ENCODE measurements around the gene GNG7.

Gene GNG7

DNA sequence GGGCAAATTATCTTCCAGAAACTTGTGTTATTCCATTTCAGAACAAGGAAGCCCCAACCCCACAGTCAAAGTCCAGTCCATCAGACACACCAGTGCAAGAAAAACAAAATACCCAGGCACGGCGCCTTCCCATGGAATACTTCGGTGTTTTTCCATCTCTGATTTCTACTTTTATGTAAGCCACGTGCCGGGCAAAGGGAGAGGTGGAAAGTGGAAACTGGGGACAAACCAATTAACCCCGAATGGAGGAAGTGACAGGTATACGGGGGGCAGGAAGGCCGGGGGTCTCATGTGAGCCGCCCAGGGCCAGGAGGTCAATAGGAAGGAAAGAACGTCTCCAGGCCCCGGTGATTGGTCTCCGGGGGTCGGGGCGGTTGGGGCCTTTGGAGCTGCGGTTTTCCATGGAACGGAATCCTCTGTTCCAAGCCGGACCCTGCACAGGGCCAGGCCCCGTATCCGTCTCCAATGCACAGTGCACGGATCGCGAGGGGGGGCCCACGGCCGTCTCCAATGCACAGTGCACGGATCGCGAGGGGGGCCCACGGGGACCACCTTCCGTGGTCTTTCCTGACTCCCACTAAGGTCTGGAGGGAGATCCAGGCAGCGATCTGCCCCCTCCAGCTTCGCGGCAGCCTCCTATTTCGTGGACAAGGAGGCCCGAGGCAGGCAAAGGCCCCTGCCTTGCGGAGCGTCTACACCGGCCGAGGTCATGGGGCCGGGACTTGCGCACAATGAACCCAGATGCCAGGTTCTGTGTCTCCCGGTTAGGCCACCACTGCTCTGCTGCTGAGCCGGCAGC is 146.9 kb downstream of the GNG7 start:
- FAIRE-seq = no peak
- DNase-seq (ENCODE audit: insufficient read length) = no peak

GRCh38 chr19:2554856-2555255 is 147.6 kb downstream of the GNG7 start:
- DNase-seq (ENCODE audit: insufficient read length) (no peak), FAIRE-seq (no peak)
- TF ChIP-seq TAF1 (IDR thresholded peaks at IDR 0.05; ENCODE audit: borderline replicate concordance, low read depth, low read length) (no peak), POLR2A (IDR thresholded peaks at IDR 0.05; ENCODE audit: low read depth, low read length) (no peak), POLR2AphosphoS5 (IDR thresholded peaks at IDR 0.05; ENCODE audit: low read depth, low read length) (no peak)

More for the DNA sequence above, 146.9 kb downstream of the GNG7 start:
- TF ChIP-seq TAF1 (IDR thresholded peaks at IDR 0.05; ENCODE audit: borderline replicate concordance, low read depth, low read length) (no peak), POLR2AphosphoS5 (IDR thresholded peaks at IDR 0.05; ENCODE audit: low read depth, low read length) (no peak), POLR2A (IDR thresholded peaks at IDR 0.05; ENCODE audit: low read depth, low read length) (no peak)

DNA sequence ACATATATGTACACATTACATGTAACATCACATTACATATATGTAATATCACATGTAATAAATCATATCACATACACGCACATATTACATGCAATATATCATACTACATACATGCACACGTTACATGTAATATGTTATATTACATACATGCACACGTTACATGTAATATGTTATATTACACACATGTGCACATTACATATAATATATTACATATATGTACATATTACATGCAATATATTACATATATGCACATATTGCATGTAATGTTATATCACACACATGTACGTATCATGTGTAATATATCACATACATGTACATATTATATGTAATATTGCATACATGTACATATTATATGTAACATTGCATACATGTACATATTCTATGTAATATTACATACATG is 149.0 kb downstream of the GNG7 start:
- TF ChIP-seq POLR2AphosphoS5 (IDR thresholded peaks at IDR 0.05; ENCODE audit: low read depth, low read length) = no peak
- TF ChIP-seq POLR2A (IDR thresholded peaks at IDR 0.05; ENCODE audit: low read depth, low read length) = no peak
- no peak for TF ChIP-seq TAF1 (IDR thresholded peaks at IDR 0.05; ENCODE audit: borderline replicate concordance, low read depth, low read length)
- FAIRE-seq = no peak
- DNase-seq (ENCODE audit: insufficient read length) = no peak

DNA sequence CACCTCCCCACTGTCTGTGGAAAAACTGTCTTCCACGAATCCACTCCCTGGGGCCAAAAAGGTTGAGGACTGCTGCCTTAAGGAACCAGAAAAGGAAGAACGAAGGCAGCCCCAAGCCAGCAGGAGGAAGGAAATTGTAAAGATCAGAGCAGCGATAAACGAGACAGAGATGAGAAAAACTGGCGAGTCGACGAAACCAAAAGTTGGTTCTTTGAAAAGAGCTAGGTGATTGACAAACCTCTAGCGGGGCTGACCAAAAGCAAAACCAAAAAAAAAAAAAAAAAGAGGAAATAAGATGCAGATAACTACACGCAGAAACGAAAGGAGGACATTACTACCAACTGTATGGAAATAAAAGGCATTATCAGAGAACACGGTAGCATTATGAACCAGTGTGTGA is 149.6 kb downstream of the GNG7 start:
- no peak for TF ChIP-seq POLR2AphosphoS5 (IDR thresholded peaks at IDR 0.05; ENCODE audit: low read depth, low read length)
- no peak for TF ChIP-seq POLR2A (IDR thresholded peaks at IDR 0.05; ENCODE audit: low read depth, low read length)
- TF ChIP-seq TAF1 (IDR thresholded peaks at IDR 0.05; ENCODE audit: borderline replicate concordance, low read depth, low read length) = no peak
- peak; percentile 91 for FAIRE-seq
- peak; percentile 64 for DNase-seq (ENCODE audit: insufficient read length)

- no peak for FAIRE-seq
- TF ChIP-seq TAF1 (IDR thresholded peaks at IDR 0.05; ENCODE audit: borderline replicate concordance, low read depth, low read length) (no peak), POLR2AphosphoS5 (IDR thresholded peaks at IDR 0.05; ENCODE audit: low read depth, low read length) (no peak), POLR2A (IDR thresholded peaks at IDR 0.05; ENCODE audit: low read depth, low read length) (no peak)
- no peak for DNase-seq (ENCODE audit: insufficient read length)
Observed at GRCh38 chr19:2551864-2552185, 150.7 kb downstream of the GNG7 start.

- FAIRE-seq (no peak), DNase-seq (ENCODE audit: insufficient read length) (no peak)
- TF ChIP-seq POLR2AphosphoS5 (IDR thresholded peaks at IDR 0.05; ENCODE audit: low read depth, low read length) = no peak
- TF ChIP-seq POLR2A (IDR thresholded peaks at IDR 0.05; ENCODE audit: low read depth, low read length) = no peak
- TF ChIP-seq TAF1 (IDR thresholded peaks at IDR 0.05; ENCODE audit: borderline replicate concordance, low read depth, low read length) = no peak
Observed at GRCh38 chr19:2551172-2551863, 151.2 kb downstream of the GNG7 start.

GRCh38 chr19:2550431-2551171 is 151.9 kb downstream of the GNG7 start:
- no peak for TF ChIP-seq POLR2AphosphoS5 (IDR thresholded peaks at IDR 0.05; ENCODE audit: low read depth, low read length)
- TF ChIP-seq POLR2A (IDR thresholded peaks at IDR 0.05; ENCODE audit: low read depth, low read length) = no peak
- no peak for TF ChIP-seq TAF1 (IDR thresholded peaks at IDR 0.05; ENCODE audit: borderline replicate concordance, low read depth, low read length)
- DNase-seq (ENCODE audit: insufficient read length) (no peak), FAIRE-seq (no peak)

DNA sequence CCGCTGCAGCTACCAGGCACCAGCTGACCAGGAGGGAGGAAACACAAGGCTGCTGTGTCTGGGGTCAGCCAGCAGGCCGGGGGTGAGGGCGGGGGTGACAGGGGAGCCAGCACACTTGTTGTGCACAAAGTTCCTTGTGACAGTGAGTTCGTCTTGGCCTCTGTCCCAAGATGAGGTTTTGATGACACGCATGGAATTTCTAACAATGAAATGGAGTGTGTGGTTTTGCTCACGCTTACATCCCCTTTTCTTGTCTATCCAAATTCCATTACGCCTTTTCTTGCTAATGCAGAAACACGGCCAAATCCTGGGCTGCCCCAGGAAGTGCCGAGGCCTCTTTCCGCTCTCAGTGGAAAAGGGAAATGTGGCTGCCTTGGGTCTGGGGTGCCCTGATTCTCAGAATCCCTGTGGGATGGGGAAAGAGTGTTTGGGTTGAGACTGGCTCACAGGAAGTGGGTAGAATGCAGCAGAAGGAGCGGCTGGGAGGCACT is 152.7 kb downstream of the GNG7 start:
- TF ChIP-seq POLR2A (IDR thresholded peaks at IDR 0.05; ENCODE audit: low read depth, low read length) (no peak), POLR2AphosphoS5 (IDR thresholded peaks at IDR 0.05; ENCODE audit: low read depth, low read length) (no peak), TAF1 (IDR thresholded peaks at IDR 0.05; ENCODE audit: borderline replicate concordance, low read depth, low read length) (no peak)
- DNase-seq (ENCODE audit: insufficient read length) = no peak

GRCh38 chr19:2548966-2549365 is 153.5 kb downstream of the GNG7 start:
- DNase-seq (ENCODE audit: insufficient read length) (no peak), FAIRE-seq (no peak)
- TF ChIP-seq POLR2AphosphoS5 (IDR thresholded peaks at IDR 0.05; ENCODE audit: low read depth, low read length) = no peak
- no peak for TF ChIP-seq TAF1 (IDR thresholded peaks at IDR 0.05; ENCODE audit: borderline replicate concordance, low read depth, low read length)
- TF ChIP-seq POLR2A (IDR thresholded peaks at IDR 0.05; ENCODE audit: low read depth, low read length) = no peak

More for the DNA sequence above, 152.7 kb downstream of the GNG7 start:
- FAIRE-seq = no peak

DNA sequence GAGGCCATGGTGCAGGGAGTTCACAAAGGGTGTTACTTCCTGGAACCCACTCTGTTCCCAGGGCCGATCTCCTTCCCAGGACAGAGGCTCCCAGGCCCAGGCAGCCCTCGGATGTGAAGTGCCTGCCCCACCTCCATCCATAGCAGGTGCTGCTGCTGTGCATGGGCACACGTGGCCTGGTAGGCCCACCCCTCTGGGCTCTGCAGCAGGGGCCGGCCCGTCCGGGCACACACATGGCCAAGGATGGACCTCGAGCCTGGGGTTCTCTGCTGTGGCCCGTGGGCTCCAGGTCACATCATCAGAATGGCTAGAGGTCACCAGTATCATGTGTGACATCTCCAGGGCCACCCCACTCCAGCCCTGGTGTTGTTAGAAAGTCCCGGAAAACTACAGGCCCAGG is 154.8 kb downstream of the GNG7 start:
- TF ChIP-seq POLR2A (IDR thresholded peaks at IDR 0.05; ENCODE audit: low read depth, low read length) (no peak), TAF1 (IDR thresholded peaks at IDR 0.05; ENCODE audit: borderline replicate concordance, low read depth, low read length) (no peak), POLR2AphosphoS5 (IDR thresholded peaks at IDR 0.05; ENCODE audit: low read depth, low read length) (no peak)
- DNase-seq (ENCODE audit: insufficient read length) (no peak), FAIRE-seq (no peak)

DNA sequence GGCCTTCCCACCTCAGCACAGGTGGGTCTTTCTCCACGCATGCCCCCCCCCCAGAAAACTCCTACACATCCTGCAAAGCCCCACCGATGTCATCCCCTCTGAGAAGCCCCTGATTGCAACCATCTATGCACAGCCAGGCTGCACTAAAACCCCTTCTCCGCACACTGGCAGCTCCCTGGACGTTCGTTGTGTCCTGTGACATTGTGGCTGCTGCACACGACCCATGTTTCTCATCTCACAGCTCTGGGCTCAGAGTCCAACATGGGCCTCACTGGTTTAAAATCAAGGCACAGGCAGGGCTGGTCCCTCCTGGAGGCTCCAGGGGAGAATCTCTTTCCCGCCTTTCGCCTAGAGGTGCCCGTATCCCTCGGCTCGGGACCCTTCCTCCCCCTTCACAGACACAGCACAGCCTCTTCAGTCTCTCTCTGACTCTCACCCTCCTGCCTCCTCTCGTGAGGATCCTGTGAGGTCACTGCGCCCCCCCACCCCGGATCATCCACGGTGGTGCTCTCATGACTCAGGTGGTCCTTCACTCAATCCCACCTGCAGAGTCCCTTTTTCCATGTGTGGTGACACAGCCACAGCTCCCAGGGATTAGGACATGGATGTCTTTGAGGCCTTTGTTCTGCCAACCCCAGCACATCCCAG is 155.3 kb downstream of the GNG7 start:
- TF ChIP-seq POLR2AphosphoS5 (IDR thresholded peaks at IDR 0.05; ENCODE audit: low read depth, low read length) (no peak), TAF1 (IDR thresholded peaks at IDR 0.05; ENCODE audit: borderline replicate concordance, low read depth, low read length) (no peak), POLR2A (IDR thresholded peaks at IDR 0.05; ENCODE audit: low read depth, low read length) (no peak)
- DNase-seq (ENCODE audit: insufficient read length) (no peak), FAIRE-seq (no peak)
